Ectodermal cell (in vitro differentiated cells): ENCODE data around the gene CRIM1.

Experiments
- H3K27ac ChIP-seq: 2 replicates; pipeline ENCODE4 v1.7.0; 2013; ENCODE audit warnings: mild to moderate bottlenecking, low read depth, low read length; ENCODE audit not compliant: insufficient read depth, poor library complexity, severe bottlenecking
- H3K27me3 ChIP-seq: 2 replicates; pipeline ENCODE4 v1.7.0; 2013; ENCODE audit warnings: mild to moderate bottlenecking, low read length; ENCODE audit not compliant: insufficient read depth, control insufficient read depth, poor library complexity, severe bottlenecking
- H3K36me3 ChIP-seq: one replicate; pipeline ENCODE4 v1.7.0; 2013; ENCODE audit warnings: low read length; ENCODE audit not compliant: control insufficient read depth, insufficient read depth
- H3K4me1 ChIP-seq: one replicate; pipeline ENCODE4 v1.7.0; 2013; ENCODE audit warnings: low read length; ENCODE audit not compliant: control insufficient read depth, insufficient read depth
- H3K4me3 ChIP-seq: 2 replicates; pipeline ENCODE4 v1.7.0; 2013; ENCODE audit warnings: low read depth, low read length, control low read depth; ENCODE audit not compliant: insufficient read depth
- H3K9me3 ChIP-seq: 2 replicates; pipeline ENCODE4 v1.7.0; 2013; ENCODE audit warnings: mild to moderate bottlenecking, low read length, moderate library complexity; ENCODE audit not compliant: control insufficient read depth
- WGBS, 2 experiments: methylation state at CpG; one replicate each; pipeline ENCODE4 v1.1.7; 2013; ENCODE audit warnings: missing lambda C conversion rate in 2 of 2; 5-methylcytosine and 5-hydroxymethylcytosine counted together

Gene CRIM1

DNA sequence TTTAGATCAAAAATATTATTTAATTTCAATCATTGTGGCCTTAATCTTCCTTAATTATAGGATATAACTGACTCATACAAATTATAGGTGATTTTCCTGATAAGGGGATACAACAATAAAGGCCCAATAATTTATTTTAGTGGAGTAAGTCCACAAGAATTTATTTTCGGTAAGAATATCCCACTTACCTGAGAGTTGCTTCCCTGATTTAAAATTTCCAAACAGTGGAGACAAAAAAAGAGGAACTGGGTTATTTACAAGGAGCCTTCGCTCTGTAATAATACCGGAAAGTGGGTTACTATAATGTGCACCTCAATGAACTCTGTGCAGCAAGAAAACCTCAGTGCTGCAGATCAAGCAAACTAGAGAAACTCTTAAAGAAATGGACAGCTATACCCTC lies 200.2 kb downstream of the CRIM1 start:
- no peaks in the 10 kb centered on the region for H3K27me3 ChIP-seq
- no peak overlapping the region for H3K4me3 ChIP-seq
- H3K4me1 ChIP-seq, result no peaks in the 10 kb centered on the region
- H3K27ac ChIP-seq, result no peak overlapping the region
- H3K36me3 ChIP-seq, result peaks cover 20% of the 10 kb centered on the region
- no peaks in the 10 kb centered on the region for H3K9me3 ChIP-seq
- 93 to 98% methylated on average over 3 of the region's 3 CpGs for WGBS, 2 experiments

DNA sequence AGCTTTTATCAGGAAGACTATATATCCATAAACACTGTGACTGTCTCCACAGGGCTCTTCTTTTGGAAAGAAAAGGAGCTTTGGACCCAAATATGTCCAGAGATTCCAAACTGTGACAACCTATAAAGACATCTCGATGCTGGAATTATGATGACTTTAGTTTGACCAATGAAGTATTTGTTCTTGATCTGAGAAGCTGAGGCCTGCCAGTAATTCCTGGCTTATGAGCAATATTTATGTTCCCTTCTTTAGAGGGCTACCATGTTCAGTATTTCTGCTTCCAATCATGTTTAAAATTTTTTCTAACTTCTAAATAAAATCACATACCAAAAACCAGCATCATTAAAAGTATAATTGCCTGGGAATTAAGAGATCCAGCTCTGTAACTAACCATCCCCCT lies 201.3 kb downstream of the CRIM1 start:
- WGBS, 2 experiments, result 93 to 100% methylated on average over 1 of the region's 1 CpG
- Histone ChIP-seq H3K27me3 (no peaks in the 10 kb centered on the region), H3K27ac (no peak overlapping the region), H3K9me3 (no peaks in the 10 kb centered on the region), H3K4me1 (no peaks in the 10 kb centered on the region), H3K36me3 (peaks cover 12% of the 10 kb centered on the region), H3K4me3 (no peak overlapping the region)

DNA sequence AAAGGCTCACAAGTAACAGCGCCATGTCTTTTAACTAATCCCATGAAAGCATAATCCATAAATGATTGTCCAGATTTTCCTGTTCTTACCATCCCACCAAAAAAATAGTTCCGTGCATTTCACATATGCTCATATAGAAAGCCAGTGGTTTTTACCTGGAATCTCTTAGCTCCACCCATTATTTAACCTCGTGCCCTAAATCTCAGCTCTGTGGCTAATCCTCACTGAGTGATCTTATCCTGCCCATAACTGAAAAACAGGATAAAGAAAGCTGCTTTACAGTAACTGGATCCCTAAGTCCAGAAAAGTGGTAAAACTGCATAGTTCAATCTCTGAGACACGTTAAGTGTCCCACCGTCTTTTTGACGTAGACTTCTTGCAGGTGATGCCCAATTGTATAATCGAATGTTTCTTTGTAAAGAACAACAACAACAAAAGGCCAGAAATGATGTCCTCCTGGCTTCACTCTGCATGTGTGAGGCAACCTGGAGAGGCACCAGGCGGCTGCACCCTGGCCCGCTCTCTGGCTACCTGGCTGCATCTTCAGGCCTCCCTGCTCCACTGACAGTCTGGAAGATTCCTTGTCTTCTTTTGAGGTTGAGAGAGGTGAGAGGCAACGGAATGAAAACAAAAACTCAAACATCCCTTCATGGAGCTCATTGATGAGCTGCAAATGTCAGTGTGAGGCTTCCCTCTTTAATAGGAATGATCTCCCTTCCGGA lies 203.8 kb downstream of the CRIM1 start:
- no peak overlapping the region for H3K4me3 ChIP-seq
- H3K27me3 ChIP-seq, result no peaks in the 10 kb centered on the region
- peaks cover 6% of the 10 kb centered on the region for H3K36me3 ChIP-seq
- H3K27ac ChIP-seq, result no peak overlapping the region
- 81 to 87% methylated on average over 11 of the region's 11 CpGs for WGBS, 2 experiments
- H3K4me1 ChIP-seq, result no peaks in the 10 kb centered on the region
- no peaks in the 10 kb centered on the region for H3K9me3 ChIP-seq

DNA sequence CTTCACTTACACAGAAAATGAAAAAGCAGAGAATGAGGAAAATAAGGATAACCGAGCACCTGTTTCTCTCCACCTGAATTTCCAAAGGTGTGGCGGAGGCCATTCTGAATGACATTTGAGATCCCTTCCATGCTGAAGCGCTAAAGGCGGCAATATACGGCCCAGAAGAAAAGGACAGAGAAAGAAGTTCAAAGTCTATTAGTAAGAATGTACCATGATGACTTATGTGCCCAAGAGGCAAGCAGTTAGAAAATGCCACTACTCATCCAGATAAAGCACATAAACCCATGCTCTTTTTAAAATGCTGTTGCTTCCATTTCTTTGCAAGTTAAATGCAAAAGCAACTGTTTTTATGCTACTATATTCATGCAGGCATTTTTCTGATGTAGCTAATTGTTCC lies 205.1 kb downstream of the CRIM1 start:
- no peak overlapping the region for H3K27ac ChIP-seq
- no peaks in the 10 kb centered on the region for H3K27me3 ChIP-seq
- WGBS, 2 experiments, result 96% methylated on average over 5 of the region's 5 CpGs
- H3K4me1 ChIP-seq, result no peaks in the 10 kb centered on the region
- no peaks in the 10 kb centered on the region for H3K9me3 ChIP-seq
- H3K36me3 ChIP-seq, result no peaks in the 10 kb centered on the region
- H3K4me3 ChIP-seq, result no peak overlapping the region

DNA sequence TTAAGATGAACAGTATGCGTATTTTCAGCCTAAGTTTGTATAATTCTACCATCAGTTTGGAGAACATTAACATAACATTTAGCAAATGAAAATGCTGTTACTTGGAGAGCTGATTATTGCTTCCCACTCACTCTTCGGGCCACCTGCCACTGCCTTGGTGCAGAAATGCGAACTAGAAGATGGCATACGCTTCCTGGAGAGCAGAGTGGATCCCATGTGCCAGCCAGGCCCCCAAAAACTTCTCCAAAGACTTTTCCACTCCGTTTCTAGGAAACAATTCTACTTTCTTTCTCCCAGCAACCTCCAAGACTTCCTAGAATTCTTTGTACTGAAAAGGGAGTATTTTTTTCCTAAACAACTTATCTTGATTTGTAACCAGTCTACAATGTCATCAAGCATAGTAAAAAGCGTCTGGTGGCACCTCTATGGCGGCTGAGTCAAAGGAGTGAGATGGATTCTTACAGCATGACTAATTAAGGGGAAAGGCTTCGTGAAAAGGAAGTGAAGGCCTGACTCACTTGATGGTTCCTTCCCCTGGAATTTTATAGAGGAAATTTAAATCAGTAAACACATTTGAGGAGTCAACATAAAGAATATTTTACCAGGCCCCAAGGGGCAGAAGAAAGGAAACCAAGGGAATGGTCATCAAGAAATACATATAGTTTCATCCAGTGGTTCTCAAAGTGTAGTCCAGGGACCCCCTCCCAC lies 205.8 kb downstream of the CRIM1 start:
- H3K27me3 ChIP-seq, result no peaks in the 10 kb centered on the region
- no peaks in the 10 kb centered on the region for H3K36me3 ChIP-seq
- no peak overlapping the region for H3K4me3 ChIP-seq
- H3K27ac ChIP-seq, result no peak overlapping the region
- no peaks in the 10 kb centered on the region for H3K4me1 ChIP-seq
- 79 to 80% methylated on average over 7 of the region's 8 CpGs for WGBS, 2 experiments
- H3K9me3 ChIP-seq, result no peaks in the 10 kb centered on the region

DNA sequence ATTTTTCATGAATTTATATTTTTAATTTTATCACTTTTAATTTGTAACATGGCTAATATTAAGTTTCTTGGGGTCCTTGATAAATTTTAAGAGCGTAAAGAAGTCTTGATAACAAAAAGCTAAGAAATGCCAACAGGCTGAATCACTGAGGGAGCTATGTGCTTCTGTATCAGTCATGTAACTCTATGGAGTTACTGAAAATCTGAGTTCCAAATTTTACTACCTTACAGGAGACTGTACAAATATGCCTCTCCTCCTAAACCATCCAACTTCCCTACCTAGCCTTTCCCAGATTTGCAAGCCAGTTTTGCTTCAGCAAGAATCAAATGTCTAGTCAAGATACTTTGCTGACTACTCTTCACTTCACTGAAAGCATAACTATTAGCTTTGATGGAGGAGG lies 206.7 kb downstream of the CRIM1 start:
- WGBS, 2 experiments, result 94 to 100% methylated on average over 1 of the region's 1 CpG
- Histone ChIP-seq H3K9me3 (no peaks in the 10 kb centered on the region), H3K4me3 (no peak overlapping the region), H3K27ac (no peak overlapping the region), H3K36me3 (no peaks in the 10 kb centered on the region), H3K4me1 (no peaks in the 10 kb centered on the region), H3K27me3 (no peaks in the 10 kb centered on the region)

DNA sequence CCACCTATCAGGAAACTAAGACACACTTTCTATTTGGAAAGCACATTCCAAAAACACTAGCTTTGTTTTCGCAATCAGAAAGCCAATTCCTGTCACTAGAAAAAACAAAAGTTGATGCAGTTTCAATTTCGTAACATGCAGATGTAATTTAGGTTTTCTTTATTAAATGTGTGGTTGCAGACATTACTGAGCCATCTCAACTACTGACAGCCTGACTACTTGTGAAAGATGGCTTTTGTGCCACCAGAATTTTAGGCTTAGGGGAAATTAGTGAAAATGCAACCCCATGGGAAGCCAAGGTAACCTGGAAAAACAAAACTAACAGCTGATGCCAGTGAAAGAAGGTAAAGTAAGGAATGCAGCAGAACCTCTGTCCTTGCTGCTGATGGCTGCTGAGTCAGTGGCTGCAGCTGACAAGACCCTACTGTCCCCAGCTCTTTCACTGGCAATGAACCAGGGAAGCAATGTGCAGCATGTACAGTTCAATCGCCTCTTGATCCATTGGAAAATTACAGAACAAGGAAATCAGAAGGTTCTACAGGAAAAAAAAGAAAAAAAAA lies 207.5 kb downstream of the CRIM1 start:
- H3K36me3 ChIP-seq, result no peaks in the 10 kb centered on the region
- no peak overlapping the region for H3K27ac ChIP-seq
- no peaks in the 10 kb centered on the region for H3K9me3 ChIP-seq
- H3K4me3 ChIP-seq, result no peak overlapping the region
- 90 to 93% methylated on average over 3 of the region's 3 CpGs for WGBS, 2 experiments
- H3K4me1 ChIP-seq, result no peaks in the 10 kb centered on the region
- H3K27me3 ChIP-seq, result no peaks in the 10 kb centered on the region

DNA sequence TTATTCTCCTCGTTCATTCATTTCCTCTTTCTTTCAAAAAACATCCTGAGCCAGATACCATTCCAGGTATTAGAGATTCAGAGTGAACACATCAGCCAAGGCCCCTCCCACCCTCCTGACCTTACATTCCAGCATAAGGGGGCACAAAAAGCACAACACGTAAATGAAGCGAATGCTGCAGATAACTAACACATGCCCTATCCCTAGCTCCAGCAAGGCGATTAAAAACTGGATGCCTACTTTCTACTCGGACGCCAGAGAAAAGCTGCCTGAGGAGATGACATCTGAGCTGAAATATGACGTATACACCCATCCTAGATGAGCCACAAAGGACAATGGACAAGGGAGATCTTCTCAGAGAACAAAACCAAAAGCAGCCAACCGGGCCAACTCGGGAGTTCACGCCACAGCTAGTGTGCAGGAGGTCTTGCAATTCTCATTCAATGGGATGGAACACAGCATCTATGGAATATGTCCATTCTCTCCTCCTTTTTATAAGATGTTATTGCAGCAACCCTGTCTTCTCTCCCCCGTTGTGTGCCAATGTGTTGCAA lies 208.9 kb downstream of the CRIM1 start:
- H3K4me3 ChIP-seq, result no peak overlapping the region
- H3K27me3 ChIP-seq, result no peaks in the 10 kb centered on the region
- H3K36me3 ChIP-seq, result no peaks in the 10 kb centered on the region
- no peaks in the 10 kb centered on the region for H3K9me3 ChIP-seq
- no peak overlapping the region for H3K27ac ChIP-seq
- H3K4me1 ChIP-seq, result no peaks in the 10 kb centered on the region
- WGBS, 2 experiments, result 92 to 94% methylated on average over 11 of the region's 11 CpGs

DNA sequence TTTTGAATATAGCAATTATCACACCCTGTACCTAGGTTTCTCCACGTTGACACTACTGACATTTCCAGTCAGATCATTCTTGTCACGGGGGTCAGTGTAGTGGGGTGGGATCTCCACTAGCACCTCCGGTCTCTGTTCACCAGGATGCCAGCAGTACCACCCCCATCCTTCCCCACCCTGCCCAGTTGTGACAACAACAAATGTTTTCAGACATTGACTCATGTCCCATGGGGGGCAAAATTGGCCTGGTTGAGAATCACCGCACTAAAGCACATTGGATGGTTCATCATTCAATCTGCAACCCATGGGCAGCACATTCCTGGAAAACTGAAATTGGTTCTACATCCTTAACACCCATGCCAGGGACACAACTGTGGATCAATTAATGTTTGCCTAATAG lies 210.1 kb downstream of the CRIM1 start:
- Histone ChIP-seq H3K4me3 (no peak overlapping the region), H3K36me3 (no peaks in the 10 kb centered on the region), H3K27me3 (no peaks in the 10 kb centered on the region), H3K4me1 (no peaks in the 10 kb centered on the region), H3K27ac (no peak overlapping the region), H3K9me3 (no peaks in the 10 kb centered on the region)
- WGBS, 2 experiments, result 93 to 96% methylated on average over 4 of the region's 4 CpGs

DNA sequence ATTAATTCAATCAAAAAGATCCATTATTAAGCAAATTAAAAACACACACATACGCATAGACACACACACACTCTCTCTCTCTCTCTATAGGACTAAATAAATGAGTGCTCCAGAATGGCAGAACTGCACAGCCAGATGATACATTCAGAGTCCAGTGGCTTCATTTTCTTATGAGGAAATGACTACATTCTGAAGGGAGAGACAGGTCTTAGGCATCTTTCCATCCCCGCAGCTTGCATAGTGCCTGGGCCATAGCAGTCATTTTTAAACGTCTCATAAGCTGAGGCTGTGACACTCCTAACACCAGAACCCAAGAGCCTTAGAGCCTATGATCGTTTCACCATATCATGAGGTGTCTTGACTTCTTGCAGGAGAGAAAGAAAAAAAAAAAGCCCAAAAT lies 211.3 kb downstream of the CRIM1 start:
- H3K27me3 ChIP-seq, result no peaks in the 10 kb centered on the region
- H3K4me3 ChIP-seq, result no peak overlapping the region
- H3K36me3 ChIP-seq, result no peaks in the 10 kb centered on the region
- no peak overlapping the region for H3K27ac ChIP-seq
- H3K4me1 ChIP-seq, result no peaks in the 10 kb centered on the region
- H3K9me3 ChIP-seq, result no peaks in the 10 kb centered on the region
- WGBS, 2 experiments, result 94 to 100% methylated on average over 4 of the region's 4 CpGs
